ENCODE results near the gene ZBTB3.
"Not testable (repeated sequence)": the region's sequence is repeated elsewhere in the genome, so short reads cannot be mapped to it uniquely, and the experiment has no call there.

Gene ZBTB3

DNA sequence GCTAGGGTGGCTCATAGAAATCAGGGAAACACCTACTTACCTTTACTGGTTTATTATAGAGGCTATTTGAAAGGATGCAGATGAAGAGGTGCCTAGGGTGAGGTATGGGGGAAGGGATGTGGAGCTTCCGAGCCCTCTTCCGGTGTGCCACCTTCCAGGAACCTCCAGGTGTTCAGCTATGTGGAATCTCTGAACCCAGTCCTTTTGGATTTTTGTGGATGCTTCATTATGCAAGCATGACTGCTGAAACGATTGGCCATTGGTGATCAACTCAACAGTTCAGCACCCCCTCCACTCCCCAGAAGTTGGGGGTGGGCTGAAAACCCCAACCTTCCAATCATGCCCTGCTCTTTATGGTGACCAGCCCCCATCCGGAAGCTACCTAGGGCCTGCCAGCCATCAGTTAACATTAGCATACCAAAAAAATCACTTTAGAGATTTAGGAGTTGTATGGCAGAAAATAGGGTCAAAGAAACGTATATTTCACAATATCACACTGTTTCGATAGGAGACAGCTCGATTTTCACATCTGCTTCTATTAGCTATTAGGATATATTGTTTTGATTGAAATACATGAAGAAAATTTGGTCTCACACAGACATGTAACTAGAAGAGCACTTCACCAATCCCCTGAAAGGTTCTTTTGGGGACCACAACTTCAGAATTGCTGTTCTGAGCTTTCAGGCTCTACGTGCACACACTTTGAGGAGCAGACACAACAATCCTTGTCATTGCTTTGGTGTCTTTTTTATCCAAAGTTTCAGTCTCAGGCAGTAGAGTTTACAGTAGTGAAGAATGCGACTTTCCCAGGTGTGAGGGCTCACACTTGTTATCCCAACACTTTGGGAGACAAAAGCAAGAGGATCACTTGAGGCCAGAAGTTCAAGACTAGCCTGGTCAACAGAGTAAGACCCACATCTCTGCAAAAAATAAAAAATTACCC, 4.2 kb upstream of the ZBTB3 start:
- DNase-seq (ENCODE audit: low spot score): no peak

DNA sequence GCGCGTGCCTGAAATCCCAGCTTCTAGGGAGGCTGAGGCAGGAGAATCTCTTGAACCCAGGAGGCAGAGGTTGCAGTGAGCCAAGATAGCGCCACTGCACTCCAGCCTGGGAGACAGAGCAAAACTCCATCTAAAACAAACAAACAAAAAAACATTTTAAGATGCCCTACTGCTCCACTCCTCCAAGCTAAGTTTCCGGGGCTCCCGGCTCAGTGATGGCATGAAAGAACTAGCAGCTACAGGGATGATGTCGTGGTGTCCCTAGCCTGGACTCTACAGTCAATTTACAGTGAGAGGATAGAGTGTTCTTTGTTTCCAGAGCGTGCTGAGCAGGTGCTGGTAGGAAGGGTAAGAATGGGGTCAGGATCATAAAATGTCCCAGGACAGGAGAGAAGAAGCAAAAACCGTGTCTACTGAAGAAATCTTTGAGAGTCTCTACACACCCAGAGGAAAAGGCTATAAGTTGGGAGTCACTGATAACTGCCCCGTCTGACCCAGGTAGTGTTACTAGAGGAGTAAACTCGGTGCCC, 1.2 kb upstream of the ZBTB3 start:
- DNase-seq (ENCODE audit: low spot score): no peak

DNA sequence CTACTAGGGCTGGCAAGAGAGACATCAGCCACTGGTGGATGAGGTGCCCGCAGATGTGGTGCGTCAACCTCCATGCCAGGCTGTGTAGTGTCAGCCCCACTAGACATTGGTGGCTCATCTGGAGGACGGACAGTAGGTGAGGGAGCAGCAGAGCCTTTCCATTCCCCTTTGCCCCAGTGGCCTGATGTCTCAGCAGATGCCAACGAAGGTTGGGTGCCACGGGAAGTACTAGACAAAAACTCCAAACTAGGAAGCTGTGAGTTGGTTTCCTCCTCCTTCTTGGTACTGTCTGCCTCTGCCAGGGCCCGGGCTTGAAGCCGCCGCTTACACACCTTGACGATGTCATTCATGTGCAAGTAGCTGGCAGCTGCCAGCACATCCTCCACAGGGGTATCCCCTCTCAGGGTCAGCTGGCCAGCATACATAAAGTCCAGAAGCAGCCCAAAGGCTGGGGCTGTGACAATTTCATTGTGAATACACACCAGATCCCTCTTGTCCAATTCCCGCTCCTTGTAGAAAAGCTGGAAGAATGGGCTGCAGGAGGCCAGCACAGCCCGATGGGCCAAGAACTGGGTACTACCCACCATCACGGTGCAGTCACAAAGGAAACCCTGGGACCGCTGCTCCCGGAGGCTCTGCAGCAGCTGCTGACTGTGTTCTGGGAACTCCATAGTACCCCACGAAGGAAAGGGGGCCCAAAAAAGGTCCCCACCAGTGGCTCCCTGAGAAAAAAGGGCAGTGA, 795 bp downstream of the ZBTB3 start:
- no peak for DNase-seq (ENCODE audit: low spot score)

DNA sequence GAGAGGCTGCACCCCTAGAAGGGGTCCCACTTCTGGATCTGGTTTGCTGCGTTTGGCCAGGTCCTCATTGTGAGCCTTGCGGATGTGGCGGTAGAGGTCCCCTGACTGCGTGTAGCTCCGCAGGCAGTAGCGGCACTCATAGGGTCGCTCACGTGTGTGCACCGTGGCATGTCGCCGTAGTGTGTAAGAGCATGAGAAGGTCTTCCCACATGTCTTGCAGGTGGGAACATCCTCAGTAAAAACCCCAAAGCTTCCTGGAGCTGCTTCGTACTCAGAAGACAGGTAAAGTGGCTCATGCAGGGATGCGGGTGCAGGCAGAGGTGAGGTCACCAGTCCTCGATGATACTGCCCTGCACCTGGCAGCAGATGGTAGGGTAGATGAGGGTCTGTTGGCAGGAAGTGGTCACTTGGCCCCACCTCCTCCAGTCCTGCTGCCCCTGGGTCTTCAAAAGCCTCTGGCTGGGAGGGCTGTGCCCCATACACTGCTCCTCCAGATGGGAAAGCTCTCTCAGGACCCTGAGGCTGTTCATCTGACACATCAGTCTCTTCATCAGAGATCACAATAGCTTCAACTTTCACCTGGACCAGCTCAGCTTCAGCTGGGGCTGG, 1.7 kb downstream of the ZBTB3 start:
- DNase-seq (ENCODE audit: low spot score): no peak

DNA sequence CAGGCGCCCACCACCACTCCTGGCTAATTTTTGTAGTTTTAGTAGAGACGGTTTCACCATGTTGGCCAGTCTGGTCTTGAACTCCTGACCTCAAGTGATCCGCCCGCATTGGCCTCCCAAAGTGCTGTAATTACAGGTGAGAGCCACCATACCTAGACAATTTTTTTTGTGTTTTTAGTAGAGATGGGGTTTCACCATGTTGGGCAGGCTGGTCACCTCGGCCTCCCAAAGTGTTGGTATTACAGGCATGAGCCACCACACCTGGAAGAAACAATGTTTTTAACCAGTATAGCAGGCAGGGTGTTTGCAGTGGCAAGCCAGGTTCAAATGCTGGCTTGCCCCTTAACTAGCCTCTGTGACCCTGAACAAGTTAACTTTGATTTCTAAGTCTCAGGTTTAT, 4.0 kb downstream of the ZBTB3 start:
- DNase-seq (ENCODE audit: low spot score): not testable (repeated sequence)

DNA sequence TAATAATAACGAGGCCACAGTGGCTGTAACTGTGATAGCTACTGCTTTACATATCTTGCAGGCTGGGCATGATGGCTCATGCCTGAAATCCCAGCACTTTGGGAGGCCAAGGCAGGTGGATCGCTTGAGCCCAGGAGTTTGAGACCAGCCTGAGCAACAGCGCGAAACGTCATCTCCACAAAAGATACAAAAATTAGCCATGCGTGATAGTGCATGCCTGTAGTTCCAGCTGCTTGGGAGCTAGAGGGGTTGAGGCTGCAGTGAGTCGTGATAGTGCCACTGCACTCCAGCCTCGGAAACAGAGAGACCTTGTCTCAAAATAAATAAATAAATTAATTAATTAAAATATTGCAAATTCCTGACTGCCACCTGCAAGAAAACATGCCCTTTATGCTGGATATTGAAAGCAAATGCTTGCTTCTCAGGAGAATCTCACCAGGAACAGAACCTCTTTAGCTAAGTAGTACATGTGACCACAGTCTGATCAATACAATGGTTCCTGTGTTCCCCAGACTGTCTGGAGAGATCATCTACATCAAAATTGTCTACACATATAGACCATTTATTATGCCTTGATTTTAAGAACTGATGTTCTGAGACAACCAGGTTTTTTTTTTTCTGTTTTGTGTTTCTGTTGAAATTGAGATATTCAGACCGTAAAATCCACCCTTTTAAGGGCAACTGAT, 6.3 kb downstream of the ZBTB3 start:
- no peak for DNase-seq (ENCODE audit: low spot score)

DNA sequence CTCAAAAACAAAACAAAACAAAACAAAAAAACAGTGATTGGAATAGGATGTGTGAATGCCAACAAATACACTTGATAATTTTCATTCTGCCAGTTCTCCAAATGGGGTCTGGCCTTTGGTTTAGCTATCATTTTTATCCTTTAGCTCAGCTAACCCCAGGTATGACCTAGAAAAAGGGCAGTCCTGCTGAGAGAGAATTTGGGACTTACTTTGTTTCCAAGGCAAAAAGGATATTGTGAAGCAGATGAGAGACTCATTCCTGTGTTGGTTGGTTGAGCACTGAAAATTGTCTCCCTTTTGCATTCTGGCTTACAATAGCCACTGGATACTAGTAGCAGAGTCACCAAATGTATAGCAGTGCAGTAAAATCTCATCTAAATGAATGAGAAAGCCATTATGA, 16.8 kb downstream of the ZBTB3 start:
- no peak for DNase-seq (ENCODE audit: low spot score)

DNA sequence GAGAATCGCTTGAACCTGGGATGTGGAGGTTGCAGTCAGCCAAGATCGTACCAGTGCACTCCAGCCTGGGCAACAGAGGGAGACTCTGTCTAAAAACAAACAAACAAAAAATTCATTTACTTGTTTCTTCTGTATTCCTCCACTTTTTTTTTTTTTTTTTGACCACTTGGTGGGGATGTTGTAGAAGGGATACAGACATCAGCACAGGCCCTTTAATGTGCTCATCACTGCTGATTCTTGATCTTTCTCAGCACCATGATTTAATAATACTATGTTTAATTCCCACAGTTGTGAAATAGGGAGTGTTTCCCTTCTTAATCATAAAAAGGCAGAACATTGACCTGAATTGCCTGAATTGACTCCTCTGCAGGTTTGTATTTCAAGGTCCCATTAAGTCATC, 21.1 kb downstream of the ZBTB3 start:
- DNase-seq (ENCODE audit: low spot score): peak; percentile 60

DNA sequence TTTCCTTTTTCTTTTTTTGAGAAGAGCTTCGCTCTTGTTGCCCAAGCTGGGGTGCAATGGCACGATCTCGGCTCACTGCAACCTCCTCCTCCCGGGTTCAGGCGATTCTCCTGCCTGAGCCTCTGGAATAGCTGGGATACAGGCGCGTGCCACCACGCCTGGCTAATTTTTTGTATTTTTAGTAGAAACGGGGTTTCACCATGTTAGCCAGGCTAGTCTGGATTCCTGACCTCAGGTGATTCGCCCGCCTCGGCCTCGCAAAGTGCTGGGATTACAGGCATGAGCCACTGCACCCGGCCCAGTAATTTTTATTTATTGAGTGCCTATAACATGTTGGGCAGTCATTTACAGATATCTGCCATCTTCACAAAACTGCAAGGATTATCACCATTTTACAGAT, 23.9 kb downstream of the ZBTB3 start:
- DNase-seq (ENCODE audit: low spot score): not testable (repeated sequence)

DNA sequence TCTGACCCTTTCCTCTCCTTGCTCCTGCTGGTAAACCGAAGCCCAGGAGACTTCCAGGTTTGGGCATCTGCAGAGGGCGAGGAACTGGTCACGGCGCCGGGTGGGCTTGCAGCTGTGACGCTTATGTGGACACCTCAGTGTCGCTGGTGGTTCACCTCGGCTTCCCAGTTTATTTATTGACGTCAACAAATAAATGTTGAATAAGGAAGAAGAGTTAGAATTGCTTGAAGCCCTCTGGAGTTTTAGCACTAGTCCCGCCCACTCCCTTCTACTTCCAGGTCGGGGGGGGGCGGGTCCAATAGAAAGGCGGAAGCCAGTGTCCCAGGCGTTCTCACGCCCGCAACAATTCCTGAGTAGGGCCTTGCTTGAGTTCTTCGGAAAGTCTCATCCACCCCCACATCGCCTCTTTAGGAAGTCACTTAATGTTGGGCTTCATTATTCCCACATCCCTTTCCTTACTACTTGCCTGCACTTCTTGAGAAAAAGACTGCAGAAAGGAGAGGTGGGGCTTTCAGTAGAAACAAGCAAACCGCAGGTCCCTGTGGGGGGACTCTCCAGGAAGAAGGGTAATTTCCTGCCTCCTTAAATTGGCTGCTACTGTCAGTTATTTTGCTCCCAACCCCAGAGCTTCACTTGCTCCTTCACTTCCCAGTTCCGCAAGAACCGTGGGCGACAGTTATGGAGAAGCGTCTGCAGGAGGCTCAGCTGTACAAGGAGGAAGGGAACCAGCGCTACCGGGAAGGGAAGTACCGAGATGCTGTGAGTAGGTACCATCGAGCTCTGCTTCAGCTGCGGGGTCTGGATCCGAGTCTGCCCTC, 25.6 kb downstream of the ZBTB3 start, which contains the start of gene TTC9C:
TSS of gene TTC9C (plus strand) at position 316 of the 818 bp plus-strand sequence. CDS start at position 679, 363 bp downstream.
- DNase-seq (ENCODE audit: low spot score): peak; percentile 91

DNA sequence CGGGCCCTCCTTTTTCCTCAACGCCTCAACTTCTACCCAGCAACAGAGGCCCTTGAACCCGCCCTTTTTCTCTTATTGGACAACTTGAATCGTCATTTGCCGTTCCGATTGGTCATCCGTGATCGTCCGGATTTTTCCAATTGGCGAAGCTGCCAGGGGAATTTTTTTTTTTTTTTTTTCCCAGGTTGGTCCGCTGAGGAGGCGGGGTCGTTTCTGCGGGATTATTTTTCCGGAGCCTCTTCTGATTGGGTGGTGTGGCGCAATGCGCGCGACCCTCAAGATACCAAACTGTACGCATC, 26.1 kb downstream of the ZBTB3 start:
- DNase-seq (ENCODE audit: low spot score): peak; percentile 98

DNA sequence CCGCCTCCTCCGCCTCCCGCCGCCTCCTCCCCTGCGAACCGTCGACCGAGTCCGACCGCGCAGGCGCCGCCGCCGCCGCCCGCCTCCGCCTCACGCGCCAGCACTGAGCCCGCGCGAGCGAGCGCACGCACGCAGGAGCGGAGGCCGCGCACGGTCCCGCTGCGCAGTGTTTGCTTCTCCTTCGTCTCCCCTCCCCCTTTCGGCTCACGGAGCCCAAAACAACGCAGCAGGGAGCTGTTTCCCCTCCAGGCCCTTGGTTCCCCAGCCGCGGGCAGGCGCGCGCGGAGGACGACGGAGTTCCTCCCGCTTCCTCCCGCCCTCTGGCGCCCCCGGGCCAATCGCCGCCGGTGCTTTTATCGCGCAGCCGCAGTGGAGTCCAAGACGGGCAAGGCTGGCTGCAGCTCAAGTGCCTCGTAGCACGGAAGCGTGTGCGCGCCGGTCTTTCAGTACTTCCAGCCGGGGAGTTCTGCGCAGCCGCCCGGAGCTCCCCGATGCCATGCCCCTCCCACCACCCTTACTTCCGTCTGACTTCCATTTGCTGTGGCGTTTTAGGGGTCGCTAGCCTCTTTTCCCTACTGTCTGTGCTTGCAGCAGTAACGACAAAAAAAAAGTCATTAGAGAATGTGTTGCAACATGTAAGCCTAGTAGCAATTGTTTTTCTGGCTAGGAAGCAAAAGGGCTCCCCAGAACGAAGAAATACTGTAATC, 26.6 kb downstream of the ZBTB3 start, which contains the start of gene HNRNPUL2:
TSS of gene HNRNPUL2 (minus strand) at position 293 of the 707 bp plus-strand sequence. CDS start 301 bp downstream, outside the sequence.
- peak; percentile 98 for DNase-seq (ENCODE audit: low spot score)

DNA sequence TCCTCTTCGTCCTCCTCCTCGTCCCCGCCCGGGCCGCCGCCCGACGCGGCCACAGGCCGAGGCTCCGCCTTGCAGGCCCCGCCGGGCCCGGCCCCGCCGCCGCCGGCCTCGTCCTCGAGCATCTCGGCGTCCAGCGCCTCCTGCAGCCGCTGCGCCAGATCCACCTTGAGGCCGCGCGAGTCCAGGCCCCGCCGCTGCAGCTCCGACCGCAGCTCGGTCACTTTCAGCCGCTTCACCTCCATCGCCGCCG, 27.1 kb downstream of the ZBTB3 start:
- DNase-seq (ENCODE audit: low spot score): no peak

DNA sequence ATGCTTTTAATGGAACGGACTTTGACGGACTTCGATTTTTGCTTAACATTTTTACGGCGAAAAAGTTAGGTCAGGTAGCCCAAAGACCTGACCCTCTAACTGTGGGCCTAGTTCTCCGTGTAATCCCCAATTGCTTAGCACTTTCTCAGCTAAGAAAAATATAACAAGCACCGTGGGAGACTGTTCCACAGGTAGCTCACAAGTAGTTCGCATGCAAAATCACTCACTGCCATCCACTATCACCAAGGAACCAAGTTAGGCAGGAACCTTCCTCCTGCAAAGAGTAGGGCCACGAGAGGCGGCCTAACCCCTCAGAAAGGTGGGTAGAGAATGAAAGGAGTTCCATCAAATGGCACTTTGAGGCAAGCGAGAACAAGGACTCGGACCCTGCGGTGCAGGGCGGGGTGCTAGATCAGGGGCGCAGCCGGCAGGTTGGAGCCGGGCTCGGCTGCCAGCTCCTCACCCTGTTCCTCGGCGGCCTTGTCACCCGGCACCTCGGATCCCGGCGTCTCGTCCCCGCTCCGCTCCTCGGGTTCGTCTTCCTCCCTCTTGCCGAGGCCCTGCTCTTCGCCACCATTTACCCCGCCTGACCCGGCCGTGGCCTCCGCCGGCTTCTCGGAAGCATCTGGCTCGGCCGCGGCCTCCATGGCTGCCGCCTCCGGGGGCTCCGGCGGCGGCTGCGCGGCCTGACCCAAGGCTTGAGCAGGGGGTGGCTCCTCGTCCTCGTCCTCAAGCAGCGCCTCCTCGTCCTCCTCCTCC, 27.6 kb downstream of the ZBTB3 start:
- DNase-seq (ENCODE audit: low spot score): peak; percentile 17

DNA sequence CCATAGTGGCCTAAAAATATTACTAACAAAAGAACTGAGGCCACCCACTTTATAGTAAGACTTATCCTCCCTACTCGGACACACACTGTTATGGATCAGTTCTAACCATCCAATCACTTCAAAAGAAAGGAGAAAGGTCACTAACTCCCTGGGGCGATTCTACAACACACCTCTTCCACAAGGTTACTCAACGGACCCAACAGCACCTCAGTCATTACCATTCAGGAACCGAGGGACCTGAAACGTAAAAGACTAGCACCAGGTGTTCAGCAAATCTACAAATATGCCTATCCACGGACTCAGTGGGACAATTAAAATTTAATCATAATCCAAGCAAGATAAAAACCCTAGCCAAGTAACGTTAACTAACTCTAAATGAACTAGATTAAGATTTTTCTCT, 28.3 kb downstream of the ZBTB3 start:
- DNase-seq (ENCODE audit: low spot score): no peak

DNA sequence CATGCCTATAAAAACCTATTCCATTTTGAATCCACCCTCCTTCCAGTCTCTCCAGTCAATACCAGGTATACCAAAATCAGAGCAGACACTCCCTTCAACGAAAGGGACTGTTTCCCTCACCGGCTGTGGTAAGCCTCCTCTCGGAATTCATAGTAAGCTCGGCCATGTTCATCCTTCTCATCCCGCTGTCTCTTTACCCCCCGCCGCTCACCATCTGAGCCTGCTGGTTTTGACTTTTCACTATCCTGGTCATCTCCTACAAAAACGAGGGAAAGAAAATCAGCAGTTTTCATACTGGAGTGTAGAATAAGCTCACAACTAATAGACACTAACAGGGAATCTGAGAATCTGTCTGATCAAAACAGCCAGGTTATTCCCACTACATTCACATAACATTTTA, 29.8 kb downstream of the ZBTB3 start:
- no peak for DNase-seq (ENCODE audit: low spot score)

DNA sequence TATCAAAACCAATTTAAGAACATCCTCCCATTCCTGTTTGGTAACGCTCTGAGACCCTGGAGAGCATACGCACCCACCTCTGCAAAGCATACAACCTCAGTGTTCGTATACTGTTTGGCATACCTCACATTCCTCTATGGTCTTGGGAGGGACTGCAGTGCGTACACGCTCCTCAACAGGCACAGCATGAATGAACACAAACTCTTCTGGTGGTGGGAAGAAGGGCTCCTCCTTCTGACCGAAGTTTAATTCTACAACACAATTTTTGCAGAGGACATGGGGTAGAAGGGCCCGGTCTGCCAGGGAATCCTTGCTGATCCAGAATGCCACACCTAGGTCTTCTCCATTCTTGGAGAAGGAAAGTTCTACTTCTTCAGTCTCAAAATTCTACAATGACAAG, 32.0 kb downstream of the ZBTB3 start:
- no peak for DNase-seq (ENCODE audit: low spot score)

DNA sequence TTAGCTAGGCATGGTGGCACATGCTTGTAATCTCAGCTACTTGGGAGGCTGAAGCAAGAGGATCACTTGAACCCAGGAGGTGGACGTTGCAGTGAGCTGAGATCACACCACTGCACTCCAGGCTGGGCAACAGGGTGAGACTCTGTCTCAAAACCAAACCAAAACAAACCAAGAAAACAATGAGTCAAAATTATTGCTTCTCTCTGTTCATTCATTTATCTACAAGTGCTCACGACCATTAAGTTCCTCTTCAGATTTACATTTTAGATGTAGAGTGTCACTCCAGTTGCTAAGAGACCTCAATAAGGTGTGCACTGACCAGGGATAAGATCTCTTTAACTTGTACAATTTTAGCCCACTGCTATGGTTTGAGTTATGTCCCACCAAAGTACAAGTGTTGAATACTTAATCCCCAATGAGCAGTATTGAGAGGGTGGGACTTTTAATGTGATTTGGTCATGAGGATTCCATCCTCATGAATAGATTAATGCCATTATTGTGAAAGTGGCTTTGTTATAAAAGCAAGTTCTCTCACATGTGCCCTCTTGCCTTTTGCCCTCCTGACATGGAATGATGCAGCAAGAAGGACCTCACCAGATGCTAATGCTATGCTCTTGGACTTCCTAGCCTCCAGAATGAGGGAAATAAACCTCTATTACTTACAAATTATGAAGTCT, 34.5 kb downstream of the ZBTB3 start:
- DNase-seq (ENCODE audit: low spot score): no peak

DNA sequence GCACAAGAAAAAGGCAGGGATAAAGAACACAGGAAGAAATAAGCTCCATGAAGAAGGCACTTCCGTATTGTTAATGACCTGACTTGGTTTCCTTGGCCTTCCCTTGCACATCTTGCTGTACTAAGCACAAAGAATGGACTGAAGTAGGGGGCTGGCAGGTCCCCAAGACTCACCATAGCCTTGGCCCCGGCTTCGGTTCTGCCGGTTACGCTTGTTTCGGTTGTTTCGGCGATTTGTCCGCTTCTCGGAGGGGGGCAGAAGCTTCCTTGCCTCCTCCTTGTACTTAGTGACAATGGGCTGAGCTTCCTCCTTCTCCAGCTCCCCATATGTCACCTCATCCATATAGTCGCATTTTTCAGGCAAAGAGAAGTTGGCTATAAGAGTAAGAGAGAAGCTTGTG, 37.1 kb downstream of the ZBTB3 start:
- no peak for DNase-seq (ENCODE audit: low spot score)

All from hematopoietic multipotent progenitor cell treated with erythropoietin and hydrocortisone succinate and interleukin-3 and kit ligand, for 15 days (in vitro differentiated cells).